ACC112 (cell line): ENCODE data around the gene ADM.

Experiments used
- H2AFZ ChIP-seq: fragments of 200-600 bp; sonication (generic); one replicate; pipeline ENCODE4 v1.6.0; 2017; ENCODE audit warnings: antibody characterized with exemption, low read length; ENCODE audit not compliant: unreplicated experiment
- H3K27ac ChIP-seq: fragments of 200-600 bp; sonication (generic); 2 replicates; pipeline ENCODE4 v1.5.1; 2014; ENCODE audit warnings: low read depth, mild to moderate bottlenecking, antibody characterized with exemption, low read length, moderate library complexity
- H3K27me3 ChIP-seq: fragments of 200-600 bp; sonication (generic); 2 replicates; pipeline ENCODE4 v1.6.1; 2014; ENCODE audit warnings: mild to moderate bottlenecking, antibody characterized with exemption, low read length, moderate library complexity, mixed read lengths; ENCODE audit not compliant: insufficient read depth
- H3K36me3 ChIP-seq: fragments of 200-600 bp; sonication (generic); 2 replicates; pipeline ENCODE4 v1.6.1; 2016; ENCODE audit warnings: mild to moderate bottlenecking, antibody characterized with exemption, low read length, moderate library complexity, mixed read lengths; ENCODE audit not compliant: insufficient read depth
- H3K4me1 ChIP-seq: fragments of 200-600 bp; sonication (generic); one replicate; pipeline ENCODE4 v1.6.1; 2016; ENCODE audit warnings: low read length, mixed read lengths; ENCODE audit not compliant: insufficient read depth, unreplicated experiment, control insufficient read depth
- H3K4me3 ChIP-seq: fragments of 200-600 bp; sonication (generic); 2 replicates; pipeline ENCODE4 v1.5.1; 2014; ENCODE audit warnings: mild to moderate bottlenecking, low read depth, low read length
- H3K79me2 ChIP-seq: fragments of 200-600 bp; sonication (generic); one replicate; pipeline ENCODE4 v1.6.0; 2016; ENCODE audit warnings: low read length; ENCODE audit not compliant: control insufficient read depth, unreplicated experiment, insufficient read depth

ADM gene

DNA sequence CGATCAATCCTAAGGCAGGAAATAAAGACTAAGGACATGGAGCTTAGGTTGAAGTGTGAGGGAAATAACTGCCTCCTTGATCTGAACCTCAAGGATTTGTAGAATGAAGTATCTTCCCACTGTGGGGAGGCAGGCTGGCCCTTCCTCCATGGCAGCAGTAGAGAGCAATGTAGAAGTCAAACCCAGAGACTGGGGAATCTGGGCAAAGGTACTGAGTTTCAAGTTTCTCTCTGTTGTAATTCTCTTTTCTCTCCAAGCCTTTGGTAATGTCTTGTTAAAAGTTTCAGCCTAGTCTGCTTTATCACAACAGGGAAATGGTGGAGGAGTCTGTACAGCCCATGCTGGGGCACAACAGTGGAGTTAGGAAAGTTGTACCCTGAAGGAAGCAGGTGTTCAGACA lies 49.5 kb downstream of the ADM start:
- H3K79me2 ChIP-seq, result no peaks in the 10 kb centered on the region
- no peak overlapping the region for H2AFZ ChIP-seq
- H3K4me3 ChIP-seq, result no peak overlapping the region
- H3K4me1 ChIP-seq, result peaks cover 51% of the 10 kb centered on the region
- H3K27me3 ChIP-seq, result no peaks in the 10 kb centered on the region
- peak overlapping the region; percentile 88 for H3K27ac ChIP-seq
- H3K36me3 ChIP-seq, result no peaks in the 10 kb centered on the region

DNA sequence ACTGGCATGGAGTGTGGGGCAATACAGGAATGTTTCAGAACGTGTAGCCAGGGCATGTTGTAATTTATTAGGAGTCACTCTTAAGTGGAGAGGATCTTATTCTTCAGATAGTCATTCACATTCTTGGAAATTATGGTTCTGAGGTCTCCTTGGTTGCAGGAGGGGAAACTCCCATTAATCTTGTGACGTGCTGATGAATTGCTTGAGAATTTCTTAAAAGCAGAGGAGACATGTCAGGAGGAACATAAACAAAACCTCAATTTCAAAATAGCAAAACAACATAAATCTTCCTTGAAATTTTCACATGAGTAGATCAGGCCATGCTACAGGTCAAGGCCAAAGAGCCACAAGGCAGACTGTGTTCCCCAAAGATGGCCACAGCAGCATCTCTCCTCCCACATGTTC lies 50.4 kb downstream of the ADM start:
- Histone ChIP-seq H3K27ac (peak overlapping the region; percentile 88), H3K4me1 (peaks cover 44% of the 10 kb centered on the region), H3K79me2 (no peaks in the 10 kb centered on the region), H3K36me3 (no peaks in the 10 kb centered on the region), H2AFZ (no peak overlapping the region), H3K27me3 (no peaks in the 10 kb centered on the region), H3K4me3 (no peak overlapping the region)

DNA sequence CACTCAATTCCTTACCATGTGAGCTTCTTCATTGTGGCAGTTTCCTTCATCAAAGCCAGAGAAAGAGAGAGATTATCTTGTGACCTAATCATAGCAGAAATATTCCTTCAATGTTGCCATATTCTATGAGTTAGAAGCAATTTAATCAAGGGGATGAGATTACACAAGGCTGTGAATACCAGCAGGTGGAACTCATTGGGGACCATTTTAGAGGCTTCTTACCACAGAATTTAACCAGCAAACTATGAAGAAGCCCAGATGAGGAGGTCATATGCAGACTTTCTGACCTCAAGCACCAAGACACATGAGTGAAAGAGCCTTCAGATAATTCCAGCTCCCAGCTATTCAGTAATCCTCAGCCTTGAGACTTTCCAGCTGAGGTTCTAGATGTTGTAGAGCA lies 51.3 kb downstream of the ADM start:
- H3K4me3 ChIP-seq, result no peak overlapping the region
- H3K27me3 ChIP-seq, result no peaks in the 10 kb centered on the region
- peaks cover 35% of the 10 kb centered on the region for H3K4me1 ChIP-seq
- H3K36me3 ChIP-seq, result no peaks in the 10 kb centered on the region
- peak overlapping the region; percentile 88 for H3K27ac ChIP-seq
- no peaks in the 10 kb centered on the region for H3K79me2 ChIP-seq
- no peak overlapping the region for H2AFZ ChIP-seq
